ENCODE results near the gene WDR6. TPM values are rescaled to one million over a fixed set of nuclear protein-coding genes. Genes with fewer than 3 reads are reported as not detected.

Gene WDR6
- total RNA-seq, 1 donor from 2014 or later: 115 TPM

GRCh38 chr3:48966367-48966766, 40.8 kb upstream of the WDR6 start:
- Histone ChIP-seq H3K4me3 (no peak overlapping the region), H3K36me3 (peaks cover 64 to 66% of the 10 kb centered on the region in 2 donors), H3K4me1 (no peaks in the 10 kb centered on the region), H3K27ac (no peak overlapping the region), H3K9me3 (no peaks in the 10 kb centered on the region), H3K27me3 (no peaks in the 10 kb centered on the region)
- no peak for DNase-seq (ENCODE audit: low spot score in 2 of 2)
- TF ChIP-seq CTCF (IDR thresholded peaks at IDR 0.05): no peak
- intact Hi-C loops (cut with DNase I): no loop called here

- intact Hi-C loops (cut with DNase I): no loop called here
- Histone ChIP-seq H3K9me3 (no peaks in the 10 kb centered on the region), H3K4me3 (no peak overlapping the region), H3K4me1 (no peaks in the 10 kb centered on the region), H3K27me3 (no peaks in the 10 kb centered on the region), H3K27ac (no peak overlapping the region), H3K36me3 (peaks cover 69 to 72% of the 10 kb centered on the region in 2 donors)
- no peak for DNase-seq (ENCODE audit: low spot score in 2 of 2)
- no peak for TF ChIP-seq CTCF (IDR thresholded peaks at IDR 0.05)
These were observed 40.3 kb upstream of the WDR6 start for GRCh38 chr3:48966876-48967361.

GRCh38 chr3:48970586-48970985, 36.6 kb upstream of the WDR6 start:
- H3K36me3 ChIP-seq: peaks cover 78 to 90% of the 10 kb centered on the region in 2 donors
- intact Hi-C loops (cut with DNase I): no loop called here
- TF ChIP-seq CTCF (IDR thresholded peaks at IDR 0.05): no peak
- H3K27ac ChIP-seq: no peak overlapping the region
- H3K4me3 ChIP-seq: no peak overlapping the region
- H3K9me3 ChIP-seq: no peaks in the 10 kb centered on the region
- no peak for DNase-seq (ENCODE audit: low spot score in 2 of 2)
- H3K4me1 ChIP-seq: no peaks in the 10 kb centered on the region
- no peaks in the 10 kb centered on the region for H3K27me3 ChIP-seq

GRCh38 chr3:48974076-48974864, 32.9 kb upstream of the WDR6 start:
- Histone ChIP-seq H3K27me3 (no peaks in the 10 kb centered on the region), H3K4me1 (no peaks in the 10 kb centered on the region), H3K36me3 (peaks cover 87 to 91% of the 10 kb centered on the region in 2 donors), H3K27ac (no peak overlapping the region), H3K4me3 (no peak overlapping the region), H3K9me3 (no peaks in the 10 kb centered on the region)
- intact Hi-C loops (cut with DNase I): no loop called here
- no peak for DNase-seq (ENCODE audit: low spot score in 2 of 2)
- no peak for TF ChIP-seq CTCF (IDR thresholded peaks at IDR 0.05)

GRCh38 chr3:48979451-48979850, 27.7 kb upstream of the WDR6 start:
- Histone ChIP-seq H3K4me3 (no peak overlapping the region), H3K27me3 (no peaks in the 10 kb centered on the region), H3K36me3 (peaks cover 88 to 91% of the 10 kb centered on the region in 2 donors), H3K9me3 (no peaks in the 10 kb centered on the region), H3K4me1 (no peaks in the 10 kb centered on the region), H3K27ac (no peak overlapping the region)
- intact Hi-C loops (cut with DNase I): no loop called here
- TF ChIP-seq CTCF (IDR thresholded peaks at IDR 0.05): no peak
- DNase-seq (ENCODE audit: low spot score in 2 of 2): no peak
